GM18519 (cell line): ENCODE results near the gene CABCOCO1.

Experiments
- ATAC-seq: cut with Tn5 transposase; IDR thresholded peaks from one replicate; pipeline ENCODE4 v1.9.1; 2021; ENCODE audit warnings: mild to moderate bottlenecking, moderate library complexity; ENCODE audit not compliant: unreplicated experiment, low FRiP score

Gene CABCOCO1

GRCh38 chr10:61779950-61780659, 117.4 kb downstream of the CABCOCO1 start:
- ATAC-seq, result no peak

DNA sequence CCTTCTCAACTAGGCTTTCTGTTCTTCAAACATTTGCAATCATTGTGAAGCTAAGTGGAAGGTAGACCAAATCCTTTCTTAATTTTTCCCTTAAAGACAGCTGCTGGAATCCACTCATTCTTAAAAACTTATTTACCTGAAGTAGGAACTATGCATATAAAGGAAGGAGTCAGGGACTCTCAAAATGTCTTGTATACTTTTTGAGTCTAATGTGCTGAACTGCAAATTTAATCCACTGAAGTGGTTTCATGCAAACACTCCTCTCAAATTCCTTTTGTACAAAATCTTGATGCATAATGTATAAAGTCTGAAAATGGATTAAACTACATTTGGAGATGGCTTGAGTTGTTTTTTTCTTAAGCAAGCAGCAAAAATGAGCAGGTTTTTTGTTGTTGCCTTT, 118.0 kb downstream of the CABCOCO1 start:
- no peak for ATAC-seq

DNA sequence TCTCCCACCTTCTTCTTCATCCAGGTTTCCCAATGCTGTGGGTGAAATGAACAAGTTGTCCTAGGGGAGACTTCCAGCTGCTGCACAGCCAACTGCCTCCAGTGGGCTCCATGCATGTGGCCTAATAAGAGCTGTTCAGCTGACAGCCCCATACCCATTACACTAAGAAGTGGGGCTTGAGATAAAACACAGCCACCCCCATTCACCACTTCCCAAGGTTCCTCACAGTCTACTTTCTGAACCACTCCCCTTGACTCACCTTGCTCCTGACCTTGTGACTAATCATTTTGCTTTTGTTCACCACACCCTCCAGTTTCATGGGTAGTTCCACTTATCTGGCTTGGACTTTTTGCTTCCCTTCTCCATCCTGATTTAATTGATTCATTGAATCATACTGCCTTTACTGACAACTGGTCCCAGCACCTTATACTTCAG, 119.3 kb downstream of the CABCOCO1 start:
- ATAC-seq, result no peak

GRCh38 chr10:61784354-61785133, 121.8 kb downstream of the CABCOCO1 start:
- no peak for ATAC-seq

DNA sequence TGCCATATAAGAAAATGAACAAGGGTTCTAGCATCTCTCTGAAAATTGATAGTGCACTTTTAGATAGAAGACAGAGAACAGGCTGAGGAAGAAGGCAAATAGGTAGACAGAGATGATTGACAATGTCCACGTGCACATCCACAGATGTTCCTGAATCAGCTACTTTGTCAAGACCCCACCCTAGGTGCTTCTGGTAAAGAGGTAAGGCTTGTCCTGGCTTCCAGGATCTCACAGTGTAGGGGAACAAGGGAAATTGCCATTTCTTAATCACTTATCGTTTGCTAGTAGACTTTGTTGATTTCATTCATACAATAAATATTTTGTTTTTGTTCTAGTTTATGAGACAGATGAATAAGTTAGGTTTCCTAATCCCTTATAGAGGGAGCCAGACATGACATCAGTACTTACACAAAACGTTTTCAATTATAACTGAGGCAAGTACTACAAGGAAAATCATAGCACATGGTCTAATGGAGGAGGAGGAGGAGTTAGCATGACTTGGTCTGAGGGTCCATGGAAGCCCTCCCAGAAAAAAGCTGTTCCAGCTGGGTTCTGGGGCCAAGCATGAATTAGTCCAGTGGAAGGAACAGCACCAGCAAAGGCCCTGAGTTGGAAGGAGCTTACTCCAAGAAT, 122.9 kb downstream of the CABCOCO1 start:
- no peak for ATAC-seq

- peak; percentile 99 for ATAC-seq
Observed at GRCh38 chr10:61786728-61787127, 124.0 kb downstream of the CABCOCO1 start.

DNA sequence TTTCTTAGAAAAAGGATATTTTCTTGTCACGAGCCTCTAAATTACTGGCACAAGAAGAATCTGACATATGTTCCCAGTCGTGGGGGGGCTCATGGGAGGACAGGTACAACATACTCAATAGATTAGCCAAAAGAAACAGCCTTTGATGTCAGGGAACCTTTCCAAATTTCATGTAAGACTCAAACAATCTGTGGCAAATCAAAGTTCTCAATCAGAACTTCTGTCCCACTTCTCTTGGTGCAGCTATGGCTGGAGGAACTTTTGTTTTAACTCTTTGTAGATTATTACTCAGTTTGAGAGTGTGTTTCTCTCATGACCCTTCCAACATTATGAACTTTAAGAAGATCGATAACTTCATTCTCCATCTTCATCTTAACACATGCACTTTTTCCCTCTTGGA, 124.4 kb downstream of the CABCOCO1 start:
- no peak for ATAC-seq

DNA sequence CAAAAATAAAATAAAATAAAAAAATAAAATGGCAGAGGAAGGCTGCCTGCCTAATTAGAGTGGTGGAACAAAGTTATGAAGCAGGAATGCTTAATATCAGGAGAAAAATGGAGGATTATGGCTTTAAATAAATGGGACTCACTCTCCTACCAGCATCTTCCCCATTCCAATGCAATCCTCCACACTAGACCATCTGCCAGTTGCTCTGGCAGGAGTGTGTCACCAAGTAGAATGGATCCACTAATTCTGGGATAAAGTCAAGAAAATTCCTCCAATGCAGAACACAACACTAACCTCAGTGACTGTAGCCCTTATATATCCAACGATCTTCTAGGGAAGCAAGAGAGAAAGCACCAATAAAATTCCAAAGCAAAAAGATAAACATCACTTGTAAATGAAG, 126.3 kb downstream of the CABCOCO1 start:
- no peak for ATAC-seq

GRCh38 chr10:61791216-61791615, 128.5 kb downstream of the CABCOCO1 start:
- ATAC-seq, result no peak

- ATAC-seq, result no peak
Observed at GRCh38 chr10:61792097-61792716, 129.5 kb downstream of the CABCOCO1 start.

DNA sequence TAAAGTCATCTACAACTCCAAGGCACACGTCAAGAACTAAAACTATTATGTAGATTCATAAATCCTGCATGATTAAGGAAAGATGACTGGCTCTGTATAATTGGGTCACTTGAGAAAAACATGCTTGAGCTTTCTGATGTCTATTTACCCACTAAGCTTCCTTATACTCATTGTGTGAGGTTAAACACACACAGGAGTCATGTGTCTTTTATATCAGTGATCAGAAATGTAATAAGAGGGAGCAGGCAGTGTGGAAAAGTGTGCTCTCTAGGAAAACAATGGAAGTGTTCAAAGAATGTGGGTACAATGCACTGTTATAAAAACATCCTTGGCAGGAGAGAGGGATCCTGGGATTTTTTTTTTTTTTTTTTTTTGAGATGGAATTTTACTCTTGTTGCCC, 130.2 kb downstream of the CABCOCO1 start:
- no peak for ATAC-seq

GRCh38 chr10:61793760-61794703, 131.3 kb downstream of the CABCOCO1 start:
- ATAC-seq, result no peak

DNA sequence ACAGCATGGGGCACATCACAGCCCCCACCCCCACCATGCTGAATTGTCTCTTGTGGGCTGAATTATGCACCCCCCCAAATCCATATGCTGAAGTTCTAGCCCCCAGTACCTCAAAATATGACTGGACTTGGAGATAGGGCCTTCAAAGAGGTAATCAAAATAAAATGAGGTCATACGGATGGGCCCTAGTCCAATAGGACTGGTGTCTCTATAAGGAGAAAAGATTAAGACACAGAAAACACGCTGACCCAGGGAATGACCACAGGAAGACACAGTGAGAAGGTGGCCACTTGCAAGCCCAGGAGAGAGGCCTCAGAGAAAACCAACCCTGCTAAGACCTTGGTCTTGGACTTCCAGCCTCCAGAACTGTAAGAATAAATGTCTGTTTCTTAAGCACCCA, 132.4 kb downstream of the CABCOCO1 start:
- ATAC-seq, result no peak

DNA sequence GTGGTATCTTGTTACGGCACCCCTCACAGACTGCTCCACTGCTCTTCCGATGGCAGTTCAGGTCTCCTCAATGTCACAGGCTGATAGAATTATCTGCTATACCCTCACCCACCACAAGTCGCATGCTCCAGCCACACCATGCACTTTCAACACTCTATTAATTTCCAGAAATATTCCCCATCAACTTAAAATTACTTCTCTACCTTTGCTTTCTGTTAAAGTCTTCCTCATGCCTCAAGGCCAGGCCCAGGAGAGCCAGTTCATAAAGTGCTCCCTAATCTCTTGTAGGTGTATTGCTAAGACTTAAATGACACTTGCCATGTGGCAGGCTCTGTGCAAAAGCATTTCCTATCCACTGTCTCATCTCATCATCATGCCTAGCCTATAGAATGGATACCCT, 132.8 kb downstream of the CABCOCO1 start:
- ATAC-seq, result no peak

DNA sequence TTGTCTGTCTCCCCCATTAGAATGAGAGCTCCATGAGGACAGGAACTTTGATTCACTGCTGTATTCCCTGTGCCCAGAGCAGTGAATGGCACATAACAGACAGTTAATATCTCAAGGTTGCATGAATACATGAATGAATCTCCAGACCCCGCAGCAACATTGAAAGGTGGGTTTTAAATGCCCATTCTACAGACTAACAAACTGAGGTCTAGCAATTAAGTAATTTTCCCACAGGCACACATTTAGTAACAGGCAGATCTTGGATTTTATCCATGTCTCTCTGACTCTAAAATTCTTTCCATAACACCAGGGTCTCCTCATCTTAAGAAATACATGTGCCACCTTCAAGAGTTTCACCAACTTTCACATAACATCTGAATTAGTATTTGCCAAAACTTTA, 134.1 kb downstream of the CABCOCO1 start:
- no peak for ATAC-seq

DNA sequence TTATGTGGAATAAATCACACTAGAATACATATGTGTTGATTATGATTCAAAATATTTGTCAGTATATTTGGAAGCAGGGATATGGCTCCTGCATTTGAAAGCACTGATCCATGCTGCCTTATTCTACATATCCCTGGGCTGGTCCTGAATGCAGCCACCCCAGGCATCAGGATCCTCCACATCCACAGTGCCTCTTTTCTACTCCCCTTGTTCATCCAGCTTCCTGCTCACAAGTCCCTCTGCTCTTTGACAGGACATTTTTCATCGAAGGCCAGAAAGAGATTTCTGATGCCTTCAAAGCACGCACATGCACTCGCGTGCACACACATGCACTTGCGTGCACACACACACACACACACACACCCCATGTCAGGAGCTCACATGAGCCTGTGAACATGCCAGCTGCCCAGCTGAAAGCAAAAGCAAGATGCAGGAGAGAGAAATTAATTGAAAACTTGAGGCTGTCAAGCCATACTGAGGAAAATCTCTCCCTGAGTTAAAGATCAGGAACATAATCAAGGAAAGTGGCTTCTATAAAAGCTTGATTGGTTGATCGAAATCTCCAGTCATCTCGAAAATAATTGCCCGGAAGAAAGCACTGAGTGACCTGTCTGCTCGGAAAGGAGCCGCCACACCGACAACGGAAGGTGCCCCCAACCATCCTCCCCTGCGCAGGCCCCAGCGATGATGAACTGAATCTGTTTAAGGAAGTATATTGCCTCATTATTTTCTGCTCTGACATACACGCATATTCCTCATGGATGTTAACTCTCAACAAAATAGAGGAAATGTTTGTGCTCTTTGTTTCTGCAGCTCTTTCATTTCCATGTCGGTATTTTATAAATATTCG, 134.8 kb downstream of the CABCOCO1 start:
- no peak for ATAC-seq

GRCh38 chr10:61798713-61799112, 136.0 kb downstream of the CABCOCO1 start:
- ATAC-seq, result no peak

GRCh38 chr10:61801484-61801883, 138.8 kb downstream of the CABCOCO1 start:
- no peak for ATAC-seq

- no peak for ATAC-seq
Observed at GRCh38 chr10:61803269-61803668, 140.5 kb downstream of the CABCOCO1 start.
